HG03060 (cell line): ENCODE measurements around the gene FFAR4.

Source experiments
- ATAC-seq: cut with Tn5 transposase; IDR thresholded peaks from one replicate; pipeline ENCODE4 v1.9.1; 2021; ENCODE audit warnings: low read depth, moderate number of reproducible peaks; ENCODE audit not compliant: unreplicated experiment

The FFAR4 gene

GRCh38 chr10:93598157-93598556, 31.7 kb downstream of the FFAR4 start:
- no peak for ATAC-seq

GRCh38 chr10:93599335-93599734, 32.9 kb downstream of the FFAR4 start:
- no peak for ATAC-seq

- no peak for ATAC-seq
Measured at GRCh38 chr10:93599778-93600177, 33.3 kb downstream of the FFAR4 start.

- no peak for ATAC-seq
Measured at GRCh38 chr10:93600446-93601145, 34.1 kb downstream of the FFAR4 start.

GRCh38 chr10:93601146-93601773, 34.8 kb downstream of the FFAR4 start, which contains the start of gene RBP4:
TSS of gene RBP4 (minus strand) at chr10:93601235. CDS start at chr10:93601028, 207 bp downstream.
- no peak for ATAC-seq

GRCh38 chr10:93601774-93602162, 35.3 kb downstream of the FFAR4 start:
- ATAC-seq: no peak

- ATAC-seq: no peak
Measured at GRCh38 chr10:93603023-93603422, 36.6 kb downstream of the FFAR4 start.

GRCh38 chr10:93604146-93604545, 37.7 kb downstream of the FFAR4 start:
- no peak for ATAC-seq

- ATAC-seq: no peak
Measured at GRCh38 chr10:93608421-93608820, 42.0 kb downstream of the FFAR4 start.

GRCh38 chr10:93612311-93612710, 45.8 kb downstream of the FFAR4 start, which contains the start of gene PDE6C:
TSS of gene PDE6C (plus strand) at chr10:93612537. CDS start at chr10:93612726, 189 bp downstream.
- ATAC-seq: no peak

- ATAC-seq: no peak
Measured at GRCh38 chr10:93613126-93613525, 46.7 kb downstream of the FFAR4 start.

- no peak for ATAC-seq
Measured at GRCh38 chr10:93614101-93614825, 47.8 kb downstream of the FFAR4 start.

GRCh38 chr10:93615576-93616235, 49.2 kb downstream of the FFAR4 start:
- ATAC-seq: no peak

GRCh38 chr10:93620925-93621324, 54.5 kb downstream of the FFAR4 start:
- ATAC-seq: no peak

- no peak for ATAC-seq
Measured at GRCh38 chr10:93622942-93623341, 56.5 kb downstream of the FFAR4 start.

GRCh38 chr10:93628858-93629257, 62.4 kb downstream of the FFAR4 start:
- ATAC-seq: no peak

- ATAC-seq: no peak
Measured at GRCh38 chr10:93629647-93630305, 63.3 kb downstream of the FFAR4 start.

- no peak for ATAC-seq
Measured at GRCh38 chr10:93630625-93631557, 64.4 kb downstream of the FFAR4 start.
